GM21381 (cell line): ENCODE data around the gene MACF1.

Experiments
- ATAC-seq: cut with Tn5 transposase; IDR thresholded peaks from one replicate; pipeline ENCODE4 v1.9.1; 2021; ENCODE audit warnings: mild to moderate bottlenecking, moderate library complexity; ENCODE audit not compliant: unreplicated experiment

MACF1 gene

DNA sequence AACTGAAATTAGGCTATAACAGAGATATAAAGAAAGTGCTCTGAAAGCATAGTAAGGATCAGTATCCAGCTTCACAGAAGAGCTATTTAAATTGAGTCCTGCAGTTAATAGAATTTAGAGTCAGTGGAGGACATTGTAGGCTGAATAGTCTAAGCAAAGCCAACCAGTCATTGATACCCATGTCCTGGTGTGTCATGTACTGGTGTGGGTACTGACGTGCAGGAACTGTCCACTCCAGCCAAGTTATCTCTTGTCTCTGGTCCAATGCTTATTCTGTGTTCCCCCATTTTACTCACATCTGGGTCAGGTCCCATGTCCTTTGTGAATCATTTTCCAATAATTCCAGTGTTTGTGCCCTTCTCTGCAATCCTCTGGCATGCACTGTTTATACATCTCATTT lies 90.0 kb downstream of the MACF1 start:
- ATAC-seq = no peak

DNA sequence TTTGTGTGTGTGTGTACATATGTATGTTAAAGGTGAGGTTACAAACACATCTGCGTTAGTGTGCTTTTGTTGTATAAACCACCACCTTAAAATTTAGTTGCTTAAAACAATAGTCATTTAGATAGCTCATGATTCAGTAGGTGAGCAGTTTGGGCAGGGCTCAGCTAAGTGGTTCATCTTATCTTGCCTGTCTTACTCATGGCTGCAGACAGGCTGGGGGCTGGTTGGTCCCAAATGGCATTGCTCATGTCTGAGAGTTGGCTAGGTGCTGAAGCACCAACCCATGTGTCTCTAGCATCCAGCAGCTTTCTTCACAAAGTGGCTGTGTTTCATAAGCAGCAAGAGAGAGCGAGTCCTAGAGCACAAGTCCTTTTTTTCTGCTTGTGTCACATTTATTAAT lies 91.4 kb downstream of the MACF1 start:
- no peak for ATAC-seq

GRCh38 chr1:39297551-39297950 lies 93.1 kb downstream of the MACF1 start:
- ATAC-seq = no peak

DNA sequence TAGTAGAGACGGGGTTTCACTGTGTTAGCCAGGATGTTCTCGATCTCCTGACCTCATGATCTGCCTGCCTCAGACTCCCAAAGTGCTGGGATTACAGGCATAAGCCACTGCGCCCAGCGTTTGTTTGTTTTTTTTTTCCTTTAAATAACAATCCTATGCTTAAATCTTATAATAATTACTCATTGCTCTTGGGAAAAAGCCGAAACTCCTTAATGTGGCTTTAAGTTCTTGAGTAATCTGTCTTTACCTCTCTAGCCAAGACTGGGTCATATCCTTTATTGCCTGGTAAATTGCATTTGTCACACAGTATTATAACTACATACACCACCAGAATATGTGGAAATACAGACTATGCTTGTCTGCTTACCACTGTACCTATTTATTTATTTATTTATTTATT lies 97.1 kb downstream of the MACF1 start:
- ATAC-seq = no peak

DNA sequence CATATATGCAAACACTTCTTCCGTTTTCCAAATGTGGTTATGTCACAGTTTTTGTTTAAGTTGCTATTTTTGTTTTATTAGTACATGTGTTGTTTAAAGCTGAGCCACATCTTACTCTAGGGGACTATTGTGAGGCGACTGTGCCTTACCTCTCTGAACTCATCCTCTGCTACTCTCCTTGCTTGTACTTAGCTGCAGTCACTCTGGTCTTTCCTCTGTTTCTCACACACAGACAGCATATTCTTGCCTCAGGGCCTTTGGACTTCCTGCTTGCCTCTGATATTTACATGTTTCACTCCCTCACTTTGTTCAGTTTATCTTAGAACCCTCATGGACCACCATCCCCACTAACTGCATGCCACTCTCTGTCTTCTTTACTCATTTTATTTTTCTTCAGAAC lies 101.1 kb downstream of the MACF1 start:
- ATAC-seq = no peak

GRCh38 chr1:39310015-39310414 lies 105.5 kb downstream of the MACF1 start:
- no peak for ATAC-seq

DNA sequence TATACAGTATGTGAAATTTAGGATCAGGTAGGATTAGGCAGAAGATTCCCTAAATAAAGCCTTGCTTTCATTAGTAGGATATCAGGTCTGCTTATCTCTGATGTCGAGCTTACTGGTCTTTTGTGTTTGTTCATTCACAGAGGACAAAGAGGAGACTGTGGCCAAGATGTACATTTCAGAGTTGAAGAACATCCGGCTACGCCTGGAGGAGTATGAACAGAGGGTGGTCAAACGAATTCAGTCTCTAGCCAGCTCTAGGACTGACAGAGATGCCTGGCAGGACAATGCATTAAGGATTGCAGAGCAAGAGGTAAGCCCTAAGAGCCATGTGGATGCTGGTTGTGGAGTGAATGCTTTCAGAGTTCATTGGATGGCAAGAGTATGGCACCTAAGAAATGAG lies 106.2 kb downstream of the MACF1 start:
- no peak for ATAC-seq

DNA sequence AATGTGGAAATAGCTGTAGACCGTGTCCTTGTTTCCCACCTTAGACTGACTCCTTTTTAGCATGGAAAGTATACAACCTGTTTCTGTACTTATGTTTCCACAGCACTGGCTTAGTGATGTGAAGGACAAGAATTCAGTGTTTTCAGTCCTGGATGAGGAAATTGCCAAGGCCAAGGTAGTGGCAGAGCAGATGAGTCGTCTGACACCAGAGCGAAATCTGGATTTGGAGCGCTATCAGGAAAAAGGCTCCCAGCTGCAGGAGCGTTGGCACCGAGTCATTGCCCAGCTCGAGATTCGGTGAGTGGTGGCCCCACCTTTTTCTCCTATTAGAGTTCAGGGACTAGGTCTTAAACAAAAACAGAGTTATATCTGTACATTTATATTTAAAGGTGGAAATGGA lies 112.6 kb downstream of the MACF1 start:
- no peak for ATAC-seq

DNA sequence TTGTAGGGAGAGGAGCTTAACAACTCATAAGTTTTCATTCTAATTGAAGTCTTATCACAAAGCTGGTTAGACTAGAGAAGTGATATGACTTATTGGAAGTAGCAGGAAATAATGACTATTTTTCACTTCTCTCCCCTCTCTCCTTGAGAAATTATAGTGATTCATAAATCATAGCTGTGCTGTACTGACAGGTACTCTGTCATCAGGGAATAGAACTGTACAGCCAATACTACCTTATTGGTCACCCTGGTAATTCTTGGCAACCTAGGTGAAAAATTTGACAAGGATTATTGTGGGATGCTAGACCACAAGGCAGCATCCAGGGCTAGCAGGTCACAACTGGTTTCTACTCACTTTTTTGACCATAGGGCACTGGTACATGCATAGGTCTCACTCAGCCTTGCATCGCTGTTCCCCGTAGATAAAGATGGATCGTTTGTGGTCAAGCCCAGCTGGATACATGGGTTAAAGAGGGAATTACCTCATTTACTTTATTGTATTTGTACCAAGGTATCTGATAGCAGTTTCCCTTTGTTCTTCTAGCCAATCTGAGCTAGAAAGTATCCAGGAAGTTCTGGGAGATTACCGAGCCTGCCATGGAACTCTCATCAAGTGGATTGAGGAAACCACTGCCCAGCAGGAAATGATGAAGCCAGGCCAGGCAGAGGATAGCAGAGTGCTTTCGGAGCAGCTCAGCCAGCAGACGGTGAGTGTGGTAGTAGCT lies 113.6 kb downstream of the MACF1 start:
- no peak for ATAC-seq

- ATAC-seq = peak; percentile 72
Measured at GRCh38 chr1:39321979-39322378, 117.5 kb downstream of the MACF1 start.

DNA sequence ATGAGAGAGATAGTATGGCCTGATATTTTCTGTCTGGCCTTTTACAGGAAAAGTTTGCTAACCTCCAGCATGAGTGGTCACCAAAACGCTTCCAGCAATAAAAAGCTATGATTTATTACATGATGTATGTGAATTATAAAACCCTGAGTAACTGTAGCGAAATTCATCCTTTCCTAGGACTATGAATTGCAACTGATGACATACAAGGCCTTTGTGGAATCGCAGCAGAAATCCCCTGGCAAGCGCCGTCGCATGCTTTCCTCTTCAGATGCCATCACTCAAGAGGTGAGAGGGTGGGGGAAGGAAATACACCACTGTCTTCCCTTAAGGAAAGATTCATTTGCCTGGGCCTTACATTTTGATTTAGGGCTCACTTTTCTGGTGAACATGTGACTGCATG lies 117.9 kb downstream of the MACF1 start:
- peak; percentile 15 for ATAC-seq

- ATAC-seq = no peak
Measured at GRCh38 chr1:39324888-39325287, 120.4 kb downstream of the MACF1 start.

DNA sequence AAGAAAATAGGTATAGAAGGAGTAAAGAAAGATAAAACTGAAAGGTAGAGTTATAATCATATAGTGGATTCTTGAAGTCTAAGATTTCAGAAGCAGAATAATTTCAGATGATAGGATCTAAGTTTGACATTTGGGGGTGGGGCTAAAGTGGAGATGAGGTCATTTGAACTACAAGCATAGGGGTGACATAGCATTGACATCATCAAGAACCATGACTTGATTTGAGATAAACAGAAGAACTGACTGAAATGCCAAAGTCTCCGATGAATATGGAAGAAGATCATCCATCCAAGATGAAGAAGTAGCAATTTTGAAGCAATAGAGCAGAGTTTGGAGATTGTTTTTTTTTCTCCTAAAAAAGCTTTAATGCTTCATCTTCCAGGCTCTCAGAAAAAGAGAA lies 122.3 kb downstream of the MACF1 start:
- ATAC-seq = no peak

DNA sequence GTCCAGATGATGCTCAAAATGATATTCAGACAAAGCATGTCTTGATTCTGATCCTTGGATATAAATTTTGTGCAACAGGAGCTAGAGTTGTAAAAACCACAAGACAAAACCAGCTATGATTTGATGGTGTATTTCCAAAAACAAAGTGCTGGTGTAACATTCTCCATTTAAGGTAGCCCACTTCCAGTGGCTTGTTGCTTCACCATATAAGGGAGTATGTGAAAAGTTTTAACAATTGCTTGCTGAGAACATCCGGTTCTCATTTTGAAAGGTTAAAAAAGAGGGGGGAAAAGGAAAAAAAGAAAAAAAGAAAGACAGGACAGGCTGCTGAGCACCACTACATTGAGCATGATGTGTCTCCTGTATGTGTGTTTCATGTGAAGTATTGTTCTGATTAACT lies 123.6 kb downstream of the MACF1 start:
- no peak for ATAC-seq

- no peak for ATAC-seq
Measured at GRCh38 chr1:39328586-39329121, 124.2 kb downstream of the MACF1 start.

DNA sequence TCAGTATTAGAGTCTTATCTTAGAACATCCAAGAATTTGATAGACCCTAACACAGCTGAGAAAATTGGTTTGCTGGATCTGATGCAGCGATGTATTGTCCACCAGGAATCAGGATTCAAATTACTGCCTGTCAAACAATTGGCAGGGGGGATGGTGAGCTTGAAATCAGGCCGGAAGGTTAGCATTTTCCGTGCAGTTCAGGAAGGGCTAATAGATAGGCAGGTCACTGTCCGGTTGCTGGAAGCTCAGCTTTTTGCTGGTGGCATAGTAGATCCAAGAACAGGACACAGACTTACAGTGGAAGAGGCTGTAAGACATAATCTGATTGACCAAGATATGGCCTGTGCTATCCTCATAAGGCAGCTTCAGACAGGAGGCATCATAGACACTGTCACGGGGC lies 127.2 kb downstream of the MACF1 start:
- ATAC-seq = no peak

GRCh38 chr1:39332291-39332690 lies 127.8 kb downstream of the MACF1 start:
- ATAC-seq = no peak

DNA sequence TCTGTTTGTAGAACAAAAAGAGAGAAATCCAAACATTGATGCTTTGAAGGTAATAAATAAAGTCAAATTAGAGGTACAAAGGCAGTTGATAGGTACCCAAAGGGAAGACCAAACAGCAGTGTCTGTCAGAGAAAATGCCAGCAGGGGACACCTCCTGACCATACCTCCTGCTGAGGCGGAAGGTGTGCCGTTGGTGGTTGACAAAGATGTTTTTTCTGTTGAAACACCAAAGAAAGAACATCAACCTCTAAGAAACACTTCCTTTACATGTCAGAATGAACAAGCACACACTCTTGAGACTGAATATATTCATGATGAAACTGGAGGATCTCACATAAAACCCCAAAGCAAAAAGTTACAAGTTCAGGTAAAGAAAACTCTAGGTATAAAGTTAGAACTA lies 128.3 kb downstream of the MACF1 start:
- no peak for ATAC-seq

DNA sequence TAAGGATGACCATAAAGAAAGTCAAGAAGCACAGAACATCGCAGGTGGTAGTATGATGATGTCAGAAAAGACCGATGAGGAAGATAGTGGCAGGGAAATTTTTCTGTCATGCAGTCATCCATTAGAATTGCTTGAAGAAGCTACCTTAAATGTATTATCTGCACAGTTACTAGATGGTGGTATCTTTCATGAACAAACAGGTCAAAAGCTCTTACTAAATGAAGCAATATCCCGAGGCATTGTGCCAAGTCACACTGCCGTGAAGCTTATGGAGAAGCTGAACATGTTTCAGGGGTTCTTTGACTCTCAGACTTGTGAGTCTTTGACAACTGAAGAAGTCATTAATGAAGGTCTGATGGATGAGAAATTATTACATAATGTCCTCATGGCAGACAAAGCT lies 128.8 kb downstream of the MACF1 start:
- ATAC-seq = no peak

- ATAC-seq = no peak
Measured at GRCh38 chr1:39335216-39335615, 130.7 kb downstream of the MACF1 start.

GRCh38 chr1:39337067-39337466 lies 132.6 kb downstream of the MACF1 start:
- ATAC-seq = no peak

DNA sequence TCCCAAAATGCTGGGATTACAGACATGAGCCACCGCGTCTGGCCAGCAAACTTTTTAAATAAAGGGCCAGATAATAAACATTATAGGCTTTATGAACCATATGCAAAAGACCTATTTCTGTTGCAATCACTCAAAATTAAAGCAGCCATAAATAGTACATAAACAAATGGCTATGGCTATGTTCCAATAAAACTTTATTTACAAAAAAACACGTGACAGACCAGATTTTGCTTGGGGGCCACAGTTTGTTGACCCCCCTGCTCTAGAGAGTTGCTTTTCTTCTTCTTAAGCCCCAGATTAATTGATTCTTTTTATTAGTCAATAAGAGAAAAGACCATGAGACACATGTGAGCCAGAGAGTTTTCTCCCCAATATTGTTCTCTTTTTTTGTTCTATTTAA lies 138.3 kb downstream of the MACF1 start:
- no peak for ATAC-seq
